ENCODE measurements around the gene MTA2. TPM values are rescaled to one million over a fixed set of nuclear protein-coding genes. Genes with fewer than 3 reads are reported as not detected.

MTA2 gene
- total and polyA plus RNA-seq, 10 of the 15 experiments (the other 5 are each of a cell fraction or from before 2014, with no cell fraction given) = 6.7 to 201 (median 113) TPM

- peak; percentile 72 for TF ChIP-seq FOXM1 (IDR thresholded peaks at IDR 0.05; ENCODE audit: low read depth, low read length)
- peak; percentile 33; the same call in 1 of the 2 replicates for TF ChIP-seq NR2F1 (conservative IDR thresholded peaks at IDR 0.05)
- peak; percentile 75 for TF ChIP-seq CHD2 (IDR thresholded peaks at IDR 0.05; ENCODE audit: borderline replicate concordance, low read depth, low read length)
- peak; percentile 56; the same call in 1 of the 2 replicates for TF ChIP-seq JUND (IDR thresholded peaks at IDR 0.05; ENCODE audit: low read depth, low read length)
- TF ChIP-seq ZNF274 (IDR thresholded peaks at IDR 0.05; ENCODE audit: insufficient read depth, insufficient read length) = no peak
- no peak for TF ChIP-seq SREBF2 (IDR thresholded peaks at IDR 0.05; ENCODE audit: low read length)
- TF ChIP-seq STAT3 (IDR thresholded peaks at IDR 0.05; ENCODE audit: low read depth, low read length) = 0 out of 2 replicates have a peak, but pooled peaks have one; percentile 64
- no peak for TF ChIP-seq IRF3 (IDR thresholded peaks at IDR 0.05)
- peak; percentile 90 for TF ChIP-seq BMI1 (IDR thresholded peaks at IDR 0.05; ENCODE audit: borderline replicate concordance)
- no peak for TF ChIP-seq NFYA (IDR thresholded peaks at IDR 0.05; ENCODE audit: borderline replicate concordance, low read depth, low read length)
- peak; percentile 88 for TF ChIP-seq TCF7 (IDR thresholded peaks at IDR 0.05; ENCODE audit: borderline replicate concordance)
- no peak for TF ChIP-seq NFXL1 (IDR thresholded peaks at IDR 0.05; ENCODE audit: borderline replicate concordance)
- no peak for TF ChIP-seq PAX8 (IDR thresholded peaks at IDR 0.05)
- TF ChIP-seq BCLAF1 (IDR thresholded peaks at IDR 0.05) = no peak
- no peak for TF ChIP-seq FOXK2 (IDR thresholded peaks at IDR 0.05)
- TF ChIP-seq ATF2 (IDR thresholded peaks at IDR 0.05; ENCODE audit: low read length) = peak; percentile 64; the same call in 1 of the 2 replicates
- TF ChIP-seq USF2 (IDR thresholded peaks at IDR 0.05; ENCODE audit: borderline replicate concordance, low read depth, low read length) = no peak; the same call in 1 of the 2 replicates
- no peak for TF ChIP-seq GABPA (IDR thresholded peaks at IDR 0.05; ENCODE audit: low read depth)
- TF ChIP-seq KLF5 (IDR thresholded peaks at IDR 0.05; ENCODE audit: partially characterized antibody) = peak; percentile 70
- TF ChIP-seq SMAD1 (IDR thresholded peaks at IDR 0.05; ENCODE audit: low read depth, partially characterized antibody) = no peak
- no peak for TF ChIP-seq YY1 (IDR thresholded peaks at IDR 0.05; ENCODE audit: low read depth, low read length)
- no peak for TF ChIP-seq E4F1 (IDR thresholded peaks at IDR 0.05; ENCODE audit: borderline replicate concordance, partially characterized antibody)
- TF ChIP-seq NFIC (IDR thresholded peaks at IDR 0.05; ENCODE audit: low read depth, low read length) = peak; percentile 77; the same call in 1 of the 2 replicates
These were observed 46.1 kb downstream of the MTA2 start (continued) for GRCh38 chr11:62555464-62556107.

Measured in GM12878 (cell line).